ENCODE results near the gene PTPRJ.

Gene PTPRJ

GRCh38 chr11:48040830-48041444 is 60.6 kb downstream of the PTPRJ start:
- no peak for DNase-seq (ENCODE audit: low read depth)

GRCh38 chr11:48041877-48042695 is 61.7 kb downstream of the PTPRJ start:
- no peak for DNase-seq (ENCODE audit: low read depth)

GRCh38 chr11:48043111-48043990 is 63.0 kb downstream of the PTPRJ start:
- no peak for DNase-seq (ENCODE audit: low read depth)

- DNase-seq (ENCODE audit: low read depth) = no peak
Observed at GRCh38 chr11:48043991-48044512, 63.7 kb downstream of the PTPRJ start.

- DNase-seq (ENCODE audit: low read depth) = no peak
Observed at GRCh38 chr11:48044577-48044976, 64.2 kb downstream of the PTPRJ start.

GRCh38 chr11:48045536-48045935 is 65.2 kb downstream of the PTPRJ start:
- DNase-seq (ENCODE audit: low read depth) = no peak

GRCh38 chr11:48047616-48048015 is 67.3 kb downstream of the PTPRJ start:
- DNase-seq (ENCODE audit: low read depth) = no peak

GRCh38 chr11:48049036-48049435 is 68.7 kb downstream of the PTPRJ start:
- no peak for DNase-seq (ENCODE audit: low read depth)

- DNase-seq (ENCODE audit: low read depth) = no peak
Observed at GRCh38 chr11:48050304-48050703, 69.9 kb downstream of the PTPRJ start.

- DNase-seq (ENCODE audit: low read depth) = no peak
Observed at GRCh38 chr11:48051217-48051830, 71.0 kb downstream of the PTPRJ start.

- no peak for DNase-seq (ENCODE audit: low read depth)
Observed at GRCh38 chr11:48052183-48053044, 72.1 kb downstream of the PTPRJ start.

- DNase-seq (ENCODE audit: low read depth) = no peak
Observed at GRCh38 chr11:48054994-48055291, 74.6 kb downstream of the PTPRJ start.

- DNase-seq (ENCODE audit: low read depth) = peak; percentile 9
Observed at GRCh38 chr11:48055292-48056132, 75.2 kb downstream of the PTPRJ start.

- no peak for DNase-seq (ENCODE audit: low read depth)
Observed at GRCh38 chr11:48056325-48057183, 76.2 kb downstream of the PTPRJ start.

- DNase-seq (ENCODE audit: low read depth) = no peak
Observed at GRCh38 chr11:48058064-48058463, 77.7 kb downstream of the PTPRJ start.

- no peak for DNase-seq (ENCODE audit: low read depth)
Observed at GRCh38 chr11:48058788-48059187, 78.4 kb downstream of the PTPRJ start.

- no peak for DNase-seq (ENCODE audit: low read depth)
Observed at GRCh38 chr11:48062649-48063048, 82.3 kb downstream of the PTPRJ start.

GRCh38 chr11:48063424-48063978 is 83.1 kb downstream of the PTPRJ start:
- DNase-seq (ENCODE audit: low read depth) = peak; percentile 97

GRCh38 chr11:48064306-48064705 is 83.9 kb downstream of the PTPRJ start:
- DNase-seq (ENCODE audit: low read depth) = peak; percentile 48
